HepG2 (cell line): ENCODE results near the gene VPS29. TPM values are rescaled to one million over a fixed set of nuclear protein-coding genes. Genes with fewer than 3 reads are reported as not detected.

Source experiments
- ATAC-seq: fragments of 200-7000 bp; cut with Tn5 transposase; 3 replicates; pipeline ENCODE4 v1.9.1; 2020; ENCODE audit warnings: mild to moderate bottlenecking, moderate library complexity
- BruUV-seq: library from RNA; stranded (reverse); fragments of 400-500 nt; replicated peaks from 2 replicates; lab custom pipeline; 2021; lab: Mats Ljungman, UMichigan
- CTCF ChIA-PET: fragments of 300-600 bp; formaldehyde crosslinking; extraction: SDS; loops from one replicate; lab custom pipeline; 2021; ENCODE audit warnings: low total read pairs, inconsistent platforms, low intra/inter-chr PET ratio; lab: Yijun Ruan, JAX
- POLR2A ChIA-PET: fragments of 350-600 bp; sonication (Branson Sonifier 250); formaldehyde crosslinking; loops from one replicate; lab custom pipeline; 2020; ENCODE audit warnings: antibody characterized with exemption, inconsistent platforms; lab: Yijun Ruan, JAX
- DNase-seq: peaks from one replicate; pipeline ENCODE4 v3.0.0-alpha.2; 2015; ENCODE audit warnings: low spot score
- FAIRE-seq: peaks from 3 replicates; lab custom pipeline; 2011; peaks lifted over from hg19 to GRCh38; lab: Jason Lieb, UNC
- H2AFZ ChIP-seq: one replicate; pipeline ENCODE4 v1.6.1; 2011; ENCODE audit warnings: low read length, inconsistent platforms
- H3K27ac ChIP-seq: fragments of 300-600 bp; 3 replicates; pipeline ENCODE4 v1.8.0; 2011; ENCODE audit warnings: mixed run types, mild to moderate bottlenecking, mixed read lengths, low read length, inconsistent platforms; ENCODE audit not compliant: insufficient read depth; ENCODE audit errors: extremely low read length
- H3K27me3 ChIP-seq, 2 experiments: fragments of 200-600 bp in 1 of 2; 2 replicates in 1 of 2; 3 replicates in 1 of 2; pipeline versions ENCODE4 v1.6.0 to v1.8.0; 2011; ENCODE audit warnings: low read length in 2 of 2, mild to moderate bottlenecking in 2 of 2, moderate library complexity in 2 of 2, inconsistent platforms in 1 of 2; ENCODE audit not compliant: insufficient read depth in 2 of 2, control insufficient read depth in 1 of 2
- H3K36me3 ChIP-seq, 2 experiments: fragments of 200-600 bp in 1 of 2; replicated peaks in 1 of 2; 2 replicates in 1 of 2; 3 replicates in 1 of 2; pipeline versions ENCODE4 v1.5.1 to v1.8.0; 2011; ENCODE audit warnings: low read length in 2 of 2, inconsistent platforms in 1 of 2; ENCODE audit not compliant: insufficient read depth in 2 of 2, control insufficient read depth in 1 of 2
- H3K4me1 ChIP-seq: 2 replicates; pipeline ENCODE4 v1.5.1; 2012; ENCODE audit warnings: low read length, inconsistent platforms; ENCODE audit not compliant: insufficient read depth
- H3K4me2 ChIP-seq: 2 replicates; pipeline ENCODE4 v1.6.0; 2011; ENCODE audit warnings: low read depth, low read length, inconsistent platforms
- H3K4me3 ChIP-seq, 3 experiments: fragments of 200-600 bp in 1 of 3; sonication (generic), shearing (Covaris generic) in 1 of 3; replicated peaks in 1 of 3; 2 replicates each; pipeline ENCODE4 v1.5.1; 2011 to 2016; ENCODE audit warnings: low read length in 3 of 3, inconsistent platforms in 2 of 3, low read depth in 2 of 3, mild to moderate bottlenecking in 2 of 3, control low read depth in 1 of 3, mixed read lengths in 1 of 3; ENCODE audit not compliant: insufficient read depth in 1 of 3
- H3K79me2 ChIP-seq: one replicate; pipeline ENCODE4 v1.6.1; 2011; ENCODE audit warnings: low read length, inconsistent platforms; ENCODE audit not compliant: insufficient read depth
- H3K9ac ChIP-seq: 2 replicates; pipeline ENCODE4 v1.6.0; 2011; ENCODE audit warnings: mild to moderate bottlenecking, low read depth, low read length, inconsistent platforms; ENCODE audit not compliant: insufficient read depth
- H3K9me3 ChIP-seq: 2 replicates; pipeline ENCODE4 v1.5.1; 2012; ENCODE audit warnings: mild to moderate bottlenecking, low read length
- H4K20me1 ChIP-seq: 2 replicates; pipeline ENCODE4 v1.6.0; 2011; ENCODE audit warnings: inconsistent platforms, mild to moderate bottlenecking, low read length, moderate library complexity; ENCODE audit not compliant: insufficient read depth
- BCL3 ChIP-seq: sonication (generic); formaldehyde crosslinking; IDR thresholded peaks from 2 replicates; pipeline ENCODE4 v1.5.1; 2020; ENCODE audit warnings: mild to moderate bottlenecking, missing genetic modification reagents, moderate library complexity
- BCL6 ChIP-seq: IDR thresholded peaks from 2 replicates; pipeline ENCODE4 v1.6.1; 2016; ENCODE audit warnings: missing genetic modification reagents, missing compliant biosample characterization
- ETS1 ChIP-seq: sonication (generic); formaldehyde crosslinking; IDR thresholded peaks from 2 replicates; pipeline ENCODE4 v1.4.0; 2020; ENCODE audit warnings: missing genetic modification reagents
- GATAD1 ChIP-seq: IDR thresholded peaks from 2 replicates; pipeline ENCODE4 v1.6.1; 2016; ENCODE audit warnings: missing genetic modification reagents, missing compliant biosample characterization
- MAFK ChIP-seq, 2 experiments: IDR thresholded peaks in 1 of 2; conservative IDR thresholded peaks in 1 of 2; 2 replicates each; pipeline ENCODE4 v1.6.1; 2011; ENCODE audit warnings: improper control_type of control experiment in 2 of 2, low read length in 2 of 2
- MED8 ChIP-seq: sonication (generic); formaldehyde crosslinking; IDR thresholded peaks from 2 replicates; pipeline ENCODE4 v1.8.1; 2023; ENCODE audit warnings: mild to moderate bottlenecking, missing genetic modification reagents; ENCODE audit not compliant: insufficient replicate concordance
- SMAD3 ChIP-seq: sonication (generic); formaldehyde crosslinking; IDR thresholded peaks from 2 replicates; pipeline ENCODE4 v1.4.0; 2020; ENCODE audit warnings: missing genetic modification reagents
- SP5 ChIP-seq: IDR thresholded peaks from 2 replicates; pipeline ENCODE4 v1.6.1; 2016; ENCODE audit warnings: low read depth, borderline replicate concordance
- U2AF1 ChIP-seq: fragments of 200-400 bp; formaldehyde crosslinking; optimal IDR thresholded peaks from 2 replicates; pipeline ENCODE3; 2017; ENCODE audit warnings: mild to moderate bottlenecking, low read depth, low read length
- ZNF180 ChIP-seq: sonication (generic); formaldehyde crosslinking; IDR thresholded peaks from 2 replicates; pipeline ENCODE4 v1.4.0; 2020; ENCODE audit warnings: low read depth, missing genetic modification reagents, borderline replicate concordance
- ZNF232 ChIP-seq: sonication (generic); formaldehyde crosslinking; IDR thresholded peaks from 2 replicates; pipeline ENCODE4 v1.4.0; 2020; ENCODE audit warnings: missing genetic modification reagents, borderline replicate concordance
- ZNF263 ChIP-seq: sonication (generic); formaldehyde crosslinking; IDR thresholded peaks from 2 replicates; pipeline ENCODE4 v1.4.0; 2020; ENCODE audit warnings: missing genetic modification reagents
- ZNF317 ChIP-seq: sonication (generic); formaldehyde crosslinking; IDR thresholded peaks from 2 replicates; pipeline ENCODE4 v1.5.0; 2020; ENCODE audit warnings: mild to moderate bottlenecking, missing genetic modification reagents
- ZNF563 ChIP-seq: sonication (generic); formaldehyde crosslinking; IDR thresholded peaks from 2 replicates; pipeline ENCODE4 v1.8.0; 2022; ENCODE audit warnings: mild to moderate bottlenecking, moderate library complexity, missing genetic modification reagents
- WGBS: methylation state at CpG from one replicate; pipeline ENCODE4 v1.1.6; 2017; ENCODE audit warnings: low lambda C conversion rate; 5-methylcytosine and 5-hydroxymethylcytosine counted together
- in situ Hi-C: cut with HindIII; loops from 2 replicates; pipeline ENCODE4 v1.10.0; 2017; ENCODE audit warnings: low pct_unique_long_range_greater_than_20kb; ENCODE audit not compliant: extremely low pct_ligation_motif_present
- intact Hi-C: fragments of 100-400 bp; cut with micrococcal nuclease; formaldehyde crosslinking; loops from one replicate; pipeline ENCODE4 v1.10.0; 2022; ENCODE audit not compliant: unreplicated experiment
- polyA plus RNA-seq, 8 experiments: library from polyadenylated mRNA; depleted of rRNA in 3 of 8; stranded (reverse) in 7 of 8; unstranded in 1 of 8; fragments of >200 nt; fragmentation: Illumina TruSeq in 4 of 8; extraction: Trizol in 4 of 8; gene quantifications; 2 replicates each; pipeline versions ENCODE4 v1.2.1 to v1.2.3, GENCODE V29; 2011 to 2016; ENCODE audit warnings: low read depth in 4 of 8, missing spikeins in 1 of 8, mixed read lengths in 1 of 8; ENCODE audit not compliant: insufficient read depth in 1 of 8
- total RNA-seq, 5 experiments: library from RNA; depleted of rRNA; stranded (reverse); fragments of >200 nt; fragmentation: Illumina TruSeq; extraction: Trizol; gene quantifications; 2 replicates each; pipeline ENCODE4 v1.2.3, GENCODE V29; 2016; ENCODE audit warnings: low read depth in 1 of 5

The VPS29 gene
- total and polyA plus RNA-seq, 2 of the 13 experiments (the other 11 are each of a cell fraction or from before 2014, with no cell fraction given), result 107 to 114 TPM

- peaks cover 30% of the 10 kb centered on the region for H3K4me1 ChIP-seq
- no peak overlapping the region for H3K27ac ChIP-seq
- BruUV-seq, result no TSS peak
- H2AFZ ChIP-seq, result no peak overlapping the region
- DNase-seq, result peak; percentile 10
- ChIA-PET CTCF (no interaction called here), POLR2A (interaction anchor here (3.8 kb wide), 1 partner anchor 30 kb away, joined by 36 read pairs; the partner anchor contains the start of genes FAM216A and GPN3)
- H3K4me2 ChIP-seq, result peak overlapping the region; percentile 18; the same call in 1 of the 2 replicates
- intact Hi-C loops (no loop called here), in situ Hi-C loops (no loop called here)
- peaks cover 41% of the 10 kb centered on the region for H3K79me2 ChIP-seq
- no peak for ATAC-seq
- H3K27me3 ChIP-seq, result peaks cover 0 to 3% of the 10 kb centered on the region in 2 experiments; a peak in 1 of 5 replicates
- no peaks in the 10 kb centered on the region for H3K9me3 ChIP-seq
- H4K20me1 ChIP-seq, result no peaks in the 10 kb centered on the region; the same call in none of the 2 replicates
- no peak for FAIRE-seq
- H3K9ac ChIP-seq, result peak overlapping the region; percentile 26; the same call in 1 of the 2 replicates
- TF ChIP-seq SP5 (CRISPR knock-in tag) (0 out of 2 replicates have a peak, but pooled peaks have one; percentile 31), MED8 (CRISPR knock-in tag) (no peak)
- WGBS, result 70% methylated on average over 4 of the region's 4 CpGs
- H3K36me3 ChIP-seq, result peaks cover 3 to 21% of the 10 kb centered on the region in 2 experiments; a peak in 3 of 5 replicates
- H3K4me3 ChIP-seq, result no peak overlapping the region; a peak in 1 of 6 replicates
Measured at GRCh38 chr12:110498984-110499706, 2.8 kb downstream of the VPS29 start.

GRCh38 chr12:110475426-110475825 lies 26.5 kb downstream of the VPS29 start:
- ATAC-seq (no peak), DNase-seq (no peak), FAIRE-seq (no peak)
- ChIA-PET CTCF (no interaction called here), POLR2A (no interaction called here)
- no TSS peak for BruUV-seq
- H3K79me2 ChIP-seq, result no peaks in the 10 kb centered on the region
- H3K4me1 ChIP-seq, result peaks cover 1% of the 10 kb centered on the region; the same call in 1 of the 2 replicates
- H3K36me3 ChIP-seq, result peaks cover 1 to 2% of the 10 kb centered on the region in 2 experiments; a peak in 2 of 5 replicates
- H4K20me1 ChIP-seq, result no peaks in the 10 kb centered on the region
- intact Hi-C loops, result no loop called here
- no peaks in the 10 kb centered on the region for H3K27me3 ChIP-seq
- H3K9me3 ChIP-seq, result no peaks in the 10 kb centered on the region
- no peak overlapping the region for H3K27ac ChIP-seq
- in situ Hi-C loops, result no loop called here
- no peak overlapping the region for H3K4me3 ChIP-seq
- WGBS, result 96% methylated on average over 7 of the region's 7 CpGs
- no peak overlapping the region for H2AFZ ChIP-seq
- no peak overlapping the region for H3K9ac ChIP-seq
- H3K4me2 ChIP-seq, result no peak overlapping the region
- TF ChIP-seq MAFK (conservative IDR thresholded peaks at IDR 0.05 in 1 of 2, IDR thresholded peaks at IDR 0.05 in 1 of 2; ENCODE audit: low read length in 2 of 2), result no peak
- no peak for TF ChIP-seq ZNF563 (CRISPR knock-in tag)
- no peak for TF ChIP-seq ZNF232 (CRISPR knock-in tag)
- TF ChIP-seq ZNF180 (CRISPR knock-in tag), result no peak
- TF ChIP-seq ZNF317 (CRISPR knock-in tag), result no peak
- no peak for TF ChIP-seq ETS1 (CRISPR knock-in tag)
- no peak for TF ChIP-seq SMAD3 (CRISPR knock-in tag)
- no peak for TF ChIP-seq BCL3 (CRISPR knock-in tag)
- no peak for TF ChIP-seq ZNF263 (CRISPR knock-in tag)
- TF ChIP-seq BCL6, result no peak
- TF ChIP-seq GATAD1 (CRISPR knock-in tag), result no peak
- TF ChIP-seq U2AF1, result no peak
